Subcutaneous adipose tissue (tissue), 4 donors: ENCODE results near the gene LPCAT4. TPM values are rescaled to one million over a fixed set of nuclear protein-coding genes. Genes with fewer than 3 reads are reported as not detected.

Experiments used
- small RNA-seq: library from RNA; depleted of rRNA; stranded (forward); fragments of <200 nt; gene quantifications from one replicate; pipeline ENCODE3, GENCODE V24; 2016
- total RNA-seq, 4 donors: library from RNA; depleted of rRNA; stranded (reverse); fragments of >200 nt; gene quantifications; one replicate each; pipeline ENCODE4 v1.1.0, GENCODE V29; 2016
- TF ChIP-seq, protein P1 (sequence below): fragments of 450-650 bp; IDR thresholded peaks from one replicate; pipeline ENCODE4 v1.5.1; 2016; ENCODE audit warnings: low read depth, mild to moderate bottlenecking, control low read depth, antibody characterized with exemption, moderate library complexity

Gene LPCAT4
- total RNA-seq, 4 donors from 2014 or later, result 7.0 to 26.6 (median 13.3) TPM

DNA sequence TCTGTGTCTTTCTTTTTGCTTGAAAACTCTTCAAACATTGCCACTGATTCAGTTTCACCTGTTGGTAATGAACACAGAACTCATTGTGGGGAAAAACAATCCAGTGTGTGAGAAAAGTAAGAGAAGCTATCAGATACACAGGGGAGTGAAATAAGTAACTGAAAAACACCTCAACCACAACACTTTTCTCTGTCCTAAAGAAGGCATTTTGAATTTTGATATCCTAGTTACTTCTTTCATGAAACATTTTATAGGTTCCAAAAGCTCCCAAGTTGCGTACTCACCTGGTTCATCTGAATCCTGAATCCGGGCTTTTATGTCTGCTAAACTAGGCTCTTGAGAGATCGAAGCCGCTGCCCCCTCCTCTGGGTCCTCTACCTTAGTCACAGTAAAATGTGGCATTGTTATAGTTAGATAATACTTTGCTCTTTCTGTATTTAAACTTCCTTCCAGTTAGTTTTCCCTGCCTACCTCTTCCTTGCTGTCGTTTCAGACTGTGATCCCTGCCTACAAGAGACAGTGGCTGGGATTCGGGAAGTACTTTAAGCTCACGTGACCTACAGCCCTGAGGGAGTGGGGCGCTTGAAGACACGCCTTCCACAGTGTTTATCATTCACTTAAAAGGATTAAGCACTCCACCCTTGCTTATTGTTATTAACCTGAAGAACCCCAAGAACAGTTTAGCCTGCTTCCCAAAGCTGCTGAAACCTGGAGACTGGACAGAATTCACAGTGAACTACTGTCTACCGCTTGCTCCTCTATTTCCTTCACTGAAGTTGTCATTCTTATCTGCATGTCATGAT lies 48.5 kb downstream of the LPCAT4 start:
- TF ChIP-seq, protein P1, sequence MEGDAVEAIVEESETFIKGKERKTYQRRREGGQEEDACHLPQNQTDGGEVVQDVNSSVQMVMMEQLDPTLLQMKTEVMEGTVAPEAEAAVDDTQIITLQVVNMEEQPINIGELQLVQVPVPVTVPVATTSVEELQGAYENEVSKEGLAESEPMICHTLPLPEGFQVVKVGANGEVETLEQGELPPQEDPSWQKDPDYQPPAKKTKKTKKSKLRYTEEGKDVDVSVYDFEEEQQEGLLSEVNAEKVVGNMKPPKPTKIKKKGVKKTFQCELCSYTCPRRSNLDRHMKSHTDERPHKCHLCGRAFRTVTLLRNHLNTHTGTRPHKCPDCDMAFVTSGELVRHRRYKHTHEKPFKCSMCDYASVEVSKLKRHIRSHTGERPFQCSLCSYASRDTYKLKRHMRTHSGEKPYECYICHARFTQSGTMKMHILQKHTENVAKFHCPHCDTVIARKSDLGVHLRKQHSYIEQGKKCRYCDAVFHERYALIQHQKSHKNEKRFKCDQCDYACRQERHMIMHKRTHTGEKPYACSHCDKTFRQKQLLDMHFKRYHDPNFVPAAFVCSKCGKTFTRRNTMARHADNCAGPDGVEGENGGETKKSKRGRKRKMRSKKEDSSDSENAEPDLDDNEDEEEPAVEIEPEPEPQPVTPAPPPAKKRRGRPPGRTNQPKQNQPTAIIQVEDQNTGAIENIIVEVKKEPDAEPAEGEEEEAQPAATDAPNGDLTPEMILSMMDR, result no peak

DNA sequence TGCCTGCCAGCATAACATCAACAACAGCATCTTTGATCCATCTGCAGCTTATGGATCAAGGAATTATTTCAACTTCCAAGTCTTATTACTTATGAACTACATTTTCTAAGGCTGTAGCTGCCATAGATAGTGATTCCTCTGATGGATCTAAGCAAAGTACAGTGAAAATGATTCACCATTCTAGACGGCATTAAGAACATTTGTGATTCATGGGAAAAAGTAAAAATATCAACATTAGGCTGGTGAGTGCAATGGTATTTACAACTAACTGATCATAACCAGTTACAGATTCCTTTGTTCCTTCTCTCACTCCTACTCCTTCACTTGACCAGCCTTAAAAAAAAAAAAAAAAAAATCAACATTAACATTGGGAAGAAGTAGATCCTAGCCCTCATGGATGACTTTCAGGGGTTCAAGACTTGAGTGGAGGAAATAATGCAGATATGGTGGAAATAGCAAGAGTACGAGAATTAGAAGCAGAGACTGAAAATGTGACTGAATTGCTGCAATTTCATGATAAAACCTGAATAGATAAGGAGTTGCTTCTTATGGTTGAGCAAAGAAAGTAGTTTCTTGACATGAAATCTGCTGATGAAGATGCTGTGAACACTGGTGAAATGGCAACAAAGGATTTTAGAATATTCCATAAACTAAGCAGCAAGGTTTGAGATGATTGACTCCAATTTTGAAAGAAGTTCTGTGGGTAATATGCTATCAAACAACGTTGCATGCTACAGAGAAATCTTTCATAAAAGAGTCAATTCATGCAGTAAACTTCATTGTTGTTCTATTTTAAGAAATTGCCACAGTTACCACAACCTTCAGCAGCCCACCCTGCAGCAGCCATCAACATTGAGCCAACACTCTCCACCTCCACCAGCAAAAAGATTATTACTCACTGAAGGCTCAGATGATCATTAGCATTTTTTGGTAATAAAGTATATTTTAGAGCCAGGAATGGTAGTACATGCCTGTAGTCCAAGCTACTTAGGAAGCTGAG lies 52.2 kb downstream of the LPCAT4 start:
- TF ChIP-seq, protein P1, result no peak

DNA sequence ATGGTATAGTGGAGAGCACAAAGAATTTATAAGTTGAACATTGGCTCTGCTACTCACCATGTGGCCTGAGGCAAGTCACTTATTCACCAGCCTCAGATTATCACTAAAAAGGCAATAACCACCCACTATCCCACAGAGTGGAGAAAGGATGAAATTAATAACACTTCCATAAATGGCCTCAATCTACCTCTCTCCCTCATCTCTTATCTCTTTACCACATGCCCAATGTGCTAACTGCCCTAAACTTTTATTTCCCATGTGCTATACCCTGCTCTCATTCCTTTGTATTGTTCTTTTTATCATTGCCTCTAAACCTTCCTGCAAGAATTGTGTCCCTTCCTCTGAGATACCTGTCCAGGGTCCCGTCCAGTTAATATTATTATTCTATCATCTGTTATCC lies 55.4 kb downstream of the LPCAT4 start:
- TF ChIP-seq, protein P1, result no peak

Small RNAs within 50 kb of the gene (small RNA-seq; reads per million reads assigned to genes)
- gene MIR1233-1, result not detected
- 0.49 reads per million for gene RF00019

Other genes starting within 250 kb of the LPCAT4 start
- 10 to 100 TPM; 45.4 to 59.0 (median 55.9) TPM for gene KATNBL1, start 157.1 kb downstream of the LPCAT4 start, total RNA-seq
- 100 to 1,000 TPM; 142 to 180 (median 156) TPM for gene EMC4, start 142.2 kb downstream of the LPCAT4 start, total RNA-seq
- 10 to 100 TPM; 22.0 to 58.0 (median 27.1) TPM for gene SLC12A6, start 29.4 kb downstream of the LPCAT4 start, total RNA-seq
- gene NOP10, start 24.1 kb downstream of the LPCAT4 start, total RNA-seq, result 100 to 1,000 TPM in 3 of 4 donors, 10 to 100 TPM in 1; 82.7 to 244 (median 166) TPM
- gene NUTM1, start 23.9 kb downstream of the LPCAT4 start, total RNA-seq, result not detected
- gene GOLGA8A, start 70.6 kb upstream of the LPCAT4 start, total RNA-seq, result 10 to 100 TPM; 22.5 to 53.7 (median 38.2) TPM
- gene GOLGA8B, start 216.5 kb upstream of the LPCAT4 start, total RNA-seq, result 100 to 1,000 TPM in 1 of 4 donors, 10 to 100 TPM in 3; 44.5 to 148 (median 68.3) TPM